ENCODE measurements around the gene MRTO4. TPM values are rescaled to one million over a fixed set of nuclear protein-coding genes. Genes with fewer than 3 reads are reported as not detected.
"Not testable (repeated sequence)": the region's sequence is repeated elsewhere in the genome, so short reads cannot be mapped to it uniquely, and the experiment has no call there.

Gene MRTO4
- total RNA-seq, result 10 to 100 TPM; 20.3 to 24.3 TPM
- long read RNA-seq, donor 1, transcript MRTO4-201 (8 exons, 2,315 nt), result major isoform, 9 of 13 reads
- long read RNA-seq, donor 1, partial matches to known transcripts, result 2 of 13 reads
- long read RNA-seq, donor 1, other reads (novel, unspliced or antisense), result 2 of 13 reads
- long read RNA-seq, donor 2, transcript MRTO4-201 (8 exons, 2,315 nt), result major isoform, 47 of 53 reads
- long read RNA-seq, donor 2, partial matches to known transcripts, result 3 of 53 reads
- long read RNA-seq, donor 2, other reads (novel, unspliced or antisense), result 3 of 53 reads

GRCh38 chr1:19251305-19252196, at the start of gene MRTO4, which contains the start of gene EMC1:
Gene MRTO4, plus strand, starts transcription at chr1:19251805. Its CDS starts 31 bp downstream, at chr1:19251836.
Gene EMC1, minus strand, starts transcription at chr1:19251524. Its CDS starts 15 bp downstream, at chr1:19251509.
- peak; percentile 96 for DNase-seq (ENCODE audit: low spot score)
- intact Hi-C loops (cut with DNase I), result loop anchor here in 1 of 2 donors (10.0 kb wide), 1 partner anchor 403 kb away; no protein-coding TSS in a partner anchor

- DNase-seq (ENCODE audit: low spot score), result no peak
- intact Hi-C loops (cut with DNase I), result loop anchor here in 1 of 2 donors (1.0 kb wide), 1 partner anchor 39 kb away; no protein-coding TSS in a partner anchor
Measured at GRCh38 chr1:19202396-19202795, 49.2 kb upstream of the MRTO4 start.

- intact Hi-C loops (cut with DNase I), result no loop called here
- no peak for DNase-seq (ENCODE audit: low spot score)
Measured at GRCh38 chr1:19203440-19203839, 48.2 kb upstream of the MRTO4 start.

- DNase-seq (ENCODE audit: low spot score), result no peak
- intact Hi-C loops (cut with DNase I), result no loop called here
Measured at GRCh38 chr1:19204446-19205266, 46.9 kb upstream of the MRTO4 start.

- intact Hi-C loops (cut with DNase I), result no loop called here
- DNase-seq (ENCODE audit: low spot score), result no peak
Measured at GRCh38 chr1:19205403-19205802, 46.2 kb upstream of the MRTO4 start.

- intact Hi-C loops (cut with DNase I), result no loop called here
- no peak for DNase-seq (ENCODE audit: low spot score)
Measured at GRCh38 chr1:19205845-19206244, 45.8 kb upstream of the MRTO4 start.

- DNase-seq (ENCODE audit: low spot score), result no peak
- intact Hi-C loops (cut with DNase I), result no loop called here
Measured at GRCh38 chr1:19206947-19207346, 44.7 kb upstream of the MRTO4 start.

GRCh38 chr1:19208710-19209438, 42.7 kb upstream of the MRTO4 start:
- DNase-seq (ENCODE audit: low spot score), result no peak
- intact Hi-C loops (cut with DNase I), result no loop called here

- intact Hi-C loops (cut with DNase I), result no loop called here
- peak; percentile 83 for DNase-seq (ENCODE audit: low spot score)
Measured at GRCh38 chr1:19209439-19209989, 42.1 kb upstream of the MRTO4 start.

- intact Hi-C loops (cut with DNase I), result loop anchor here in 1 of 2 donors (5.0 kb wide), 1 partner anchor 1507 kb away; the partner anchor contains the start of gene KIF17
- DNase-seq (ENCODE audit: low spot score), result peak; percentile 98
Measured at GRCh38 chr1:19209990-19210771, 41.4 kb upstream of the MRTO4 start, which contains the start of gene UBR4. Gene UBR4, minus strand, starts transcription at chr1:19210266. Its CDS starts 18 bp downstream, at chr1:19210248.

GRCh38 chr1:19210772-19211549, 40.6 kb upstream of the MRTO4 start:
- DNase-seq (ENCODE audit: low spot score), result no peak
- intact Hi-C loops (cut with DNase I), result loop anchor here in 1 of 2 donors (5.0 kb wide), 1 partner anchor 1506 kb away; the partner anchor contains the start of gene KIF17

- intact Hi-C loops (cut with DNase I), result loop anchor here in 1 of 2 donors (5.0 kb wide), 1 partner anchor 1505 kb away; the partner anchor contains the start of gene KIF17
- DNase-seq (ENCODE audit: low spot score), result no peak
Measured at GRCh38 chr1:19212167-19212566, 39.4 kb upstream of the MRTO4 start.

- intact Hi-C loops (cut with DNase I), result loop anchor here in 1 of 2 donors (5.0 kb wide), 1 partner anchor 1504 kb away; the partner anchor contains the start of gene KIF17
Measured at GRCh38 chr1:19213580-19213979, 38.0 kb upstream of the MRTO4 start.

GRCh38 chr1:19216585-19216984, 35.0 kb upstream of the MRTO4 start:
- DNase-seq (ENCODE audit: low spot score); intact Hi-C loops (cut with DNase I): not testable (repeated sequence)

More at GRCh38 chr1:19213580-19213979, 38.0 kb upstream of the MRTO4 start:
- DNase-seq (ENCODE audit: low spot score), result no peak

- intact Hi-C loops (cut with DNase I), result no loop called here
- no peak for DNase-seq (ENCODE audit: low spot score)
Measured at GRCh38 chr1:19219451-19219850, 32.2 kb upstream of the MRTO4 start.

- no peak for DNase-seq (ENCODE audit: low spot score)
- intact Hi-C loops (cut with DNase I), result no loop called here
Measured at GRCh38 chr1:19220080-19220846, 31.3 kb upstream of the MRTO4 start.

Measured in posterior vena cava (tissue), 2 donors.